ENCODE measurements around the gene ASCL3.
"Not testable (repeated sequence)": the region's sequence is repeated elsewhere in the genome, so short reads cannot be mapped to it uniquely, and the experiment has no call there.

Gene ASCL3

GRCh38 chr11:8942518-8943066 is at the start of gene ASCL3:
TSS of gene ASCL3 (minus strand) at chr11:8943016. CDS start at chr11:8938161, 4,855 bp downstream.
- intact Hi-C loops (cut with DNase I) = no loop called here
- DNase-seq = no peak

GRCh38 chr11:8989453-8989852 is 46.6 kb upstream of the ASCL3 start:
- intact Hi-C loops (cut with DNase I) = no loop called here
- DNase-seq = peak in 3 of 42 donors; percentile 19 to 41 (median 26)

GRCh38 chr11:8988329-8989234 is 45.8 kb upstream of the ASCL3 start:
- intact Hi-C loops (cut with DNase I) = no loop called here
- DNase-seq = no peak

GRCh38 chr11:8987446-8987845 is 44.6 kb upstream of the ASCL3 start:
- intact Hi-C loops (cut with DNase I) = no loop called here
- DNase-seq = no peak

- DNase-seq; intact Hi-C loops (cut with DNase I): not testable (repeated sequence)
Measured at GRCh38 chr11:8986772-8987171, 44.0 kb upstream of the ASCL3 start.

GRCh38 chr11:8985462-8985861 is 42.6 kb upstream of the ASCL3 start:
- no peak for DNase-seq
- intact Hi-C loops (cut with DNase I) = no loop called here

- intact Hi-C loops (cut with DNase I) = no loop called here
- DNase-seq = no peak
Measured at GRCh38 chr11:8983552-8983951, 40.7 kb upstream of the ASCL3 start.

GRCh38 chr11:8980485-8980884 is 37.7 kb upstream of the ASCL3 start:
- intact Hi-C loops (cut with DNase I) = no loop called here
- no peak for DNase-seq

- intact Hi-C loops (cut with DNase I); DNase-seq: not testable (repeated sequence)
Measured at GRCh38 chr11:8979365-8979764, 36.5 kb upstream of the ASCL3 start.

GRCh38 chr11:8973121-8973520 is 30.3 kb upstream of the ASCL3 start:
- intact Hi-C loops (cut with DNase I) = no loop called here
- DNase-seq = no peak

GRCh38 chr11:8971924-8972316 is 29.1 kb upstream of the ASCL3 start:
- intact Hi-C loops (cut with DNase I) = no loop called here
- no peak for DNase-seq

GRCh38 chr11:8971196-8971923 is 28.5 kb upstream of the ASCL3 start:
- intact Hi-C loops (cut with DNase I) = no loop called here
- no peak for DNase-seq

- no peak for DNase-seq
- intact Hi-C loops (cut with DNase I) = no loop called here
Measured at GRCh38 chr11:8967184-8967583, 24.4 kb upstream of the ASCL3 start.

GRCh38 chr11:8964324-8965320 is 21.8 kb upstream of the ASCL3 start, which contains the start of gene TMEM9B:
TSS of gene TMEM9B (minus strand) at chr11:8964442. CDS start at chr11:8964313, 129 bp downstream.
- intact Hi-C loops (cut with DNase I) = no loop called here
- DNase-seq = peak; percentile 80 to 96 (median 92)

GRCh38 chr11:8963569-8964323 is 20.9 kb upstream of the ASCL3 start:
- intact Hi-C loops (cut with DNase I) = no loop called here

GRCh38 chr11:8962841-8963240 is 20.0 kb upstream of the ASCL3 start:
- intact Hi-C loops (cut with DNase I) = no loop called here
- no peak for DNase-seq

More at GRCh38 chr11:8963569-8964323, 20.9 kb upstream of the ASCL3 start:
- peak in 34 of 42 donors; percentile 64 to 93 (median 80) for DNase-seq

GRCh38 chr11:8961401-8961800 is 18.6 kb upstream of the ASCL3 start:
- no peak for DNase-seq
- intact Hi-C loops (cut with DNase I) = no loop called here

Data from head of caudate nucleus (tissue), 42 donors.